BLaER1 (cell line): ENCODE measurements around the gene ITGA2B.
"Not testable (repeated sequence)": the region's sequence is repeated elsewhere in the genome, so short reads cannot be mapped to it uniquely, and the experiment has no call there.

ENCODE experiments used
- H3K27ac ChIP-seq: shearing (Covaris generic); formaldehyde crosslinking; 2 replicates; pipeline ENCODE4 v1.8.1; 2022
- H3K27me3 ChIP-seq: shearing (Covaris generic); formaldehyde crosslinking; 2 replicates; pipeline ENCODE4 v1.8.1; 2022
- H3K36me3 ChIP-seq: shearing (Covaris generic); formaldehyde crosslinking; 2 replicates; pipeline ENCODE4 v1.8.1; 2022
- H3K4me1 ChIP-seq: shearing (Covaris generic); formaldehyde crosslinking; 2 replicates; pipeline ENCODE4 v1.8.1; 2022
- H3K4me2 ChIP-seq: shearing (Covaris generic); formaldehyde crosslinking; 2 replicates; pipeline ENCODE4 v1.8.1; 2022
- H3K4me3 ChIP-seq: shearing (Covaris generic); formaldehyde crosslinking; 2 replicates; pipeline ENCODE4 v1.8.1; 2022
- H3K9ac ChIP-seq: shearing (Covaris generic); formaldehyde crosslinking; 2 replicates; pipeline ENCODE4 v1.8.1; 2022
- H3K9me3 ChIP-seq: shearing (Covaris generic); formaldehyde crosslinking; 2 replicates; pipeline ENCODE4 v1.8.1; 2022
- H4K20me1 ChIP-seq: shearing (Covaris generic); formaldehyde crosslinking; 2 replicates; pipeline ENCODE4 v1.8.1; 2022
- Cebpa-rat ChIP-seq: shearing (Covaris generic); IDR thresholded peaks from 2 replicates; pipeline ENCODE4 v1.8.1; 2022

The ITGA2B gene

GRCh38 chr17:44345454-44346026 is 43.9 kb downstream of the ITGA2B start:
- Histone ChIP-seq H3K27ac (peak overlapping the region; percentile 68), H3K27me3 (no peaks in the 10 kb centered on the region), H4K20me1 (peaks cover 30% of the 10 kb centered on the region), H3K4me1 (peaks cover 51% of the 10 kb centered on the region), H3K36me3 (peaks cover 15% of the 10 kb centered on the region), H3K4me3 (peak overlapping the region; percentile 88), H3K9ac (peak overlapping the region; percentile 83), H3K9me3 (no peaks in the 10 kb centered on the region), H3K4me2 (peak overlapping the region; percentile 92)
- no peak for TF ChIP-seq Cebpa-rat

- peak within 1 kb of the TSS; percentile 68 for H3K27ac ChIP-seq
- H3K4me2 ChIP-seq = peak within 1 kb of the TSS; percentile 92
- H3K36me3 ChIP-seq = peaks cover 10% of the 10 kb centered on the region
- peak within 1 kb of the TSS; percentile 88 for H3K4me3 ChIP-seq
- H4K20me1 ChIP-seq = peaks cover 27% of the 10 kb centered on the region
- peak within 1 kb of the TSS; percentile 83 for H3K9ac ChIP-seq
- H3K27me3 ChIP-seq = no peaks in the 10 kb centered on the region
- peaks cover 51% of the 10 kb centered on the region for H3K4me1 ChIP-seq
- TF ChIP-seq Cebpa-rat = no peak
- no peaks in the 10 kb centered on the region for H3K9me3 ChIP-seq
Observed at GRCh38 chr17:44344939-44345453, 44.5 kb downstream of the ITGA2B start, which contains the start of gene GRN. Gene GRN (plus strand): TSS chr17:44345302. CDS start chr17:44349165, 3,863 bp downstream.

- no peak for TF ChIP-seq Cebpa-rat
- peak overlapping the region; percentile 92 for H3K4me2 ChIP-seq
- H3K9ac ChIP-seq = no peak overlapping the region
- no peaks in the 10 kb centered on the region for H3K36me3 ChIP-seq
- no peak overlapping the region for H3K27ac ChIP-seq
- no peaks in the 10 kb centered on the region for H3K27me3 ChIP-seq
- H3K4me1 ChIP-seq = peaks cover 45% of the 10 kb centered on the region
- no peaks in the 10 kb centered on the region for H3K9me3 ChIP-seq
- peaks cover 15% of the 10 kb centered on the region for H4K20me1 ChIP-seq
- H3K4me3 ChIP-seq = no peak overlapping the region
Observed at GRCh38 chr17:44343510-44344209, 45.8 kb downstream of the ITGA2B start.

- not testable (repeated sequence) for H3K4me3 ChIP-seq
Observed at GRCh38 chr17:44340553-44340952, 48.9 kb downstream of the ITGA2B start.

GRCh38 chr17:44338702-44339101 is 50.7 kb downstream of the ITGA2B start:
- no peak overlapping the region for H3K4me3 ChIP-seq
- H3K27ac ChIP-seq = no peak overlapping the region
- H3K9me3 ChIP-seq = no peaks in the 10 kb centered on the region
- H3K4me2 ChIP-seq = peak overlapping the region; percentile 40
- H3K9ac ChIP-seq = no peak overlapping the region
- H3K27me3 ChIP-seq = no peaks in the 10 kb centered on the region
- TF ChIP-seq Cebpa-rat = no peak
- H3K36me3 ChIP-seq = no peaks in the 10 kb centered on the region
- no peaks in the 10 kb centered on the region for H4K20me1 ChIP-seq
- H3K4me1 ChIP-seq = peaks cover 20% of the 10 kb centered on the region

More at GRCh38 chr17:44340553-44340952, 48.9 kb downstream of the ITGA2B start:
- H3K27me3 ChIP-seq, H4K20me1 ChIP-seq, H3K9ac ChIP-seq, H3K4me2 ChIP-seq, H3K9me3 ChIP-seq, H3K27ac ChIP-seq, H3K36me3 ChIP-seq: not testable (repeated sequence)
- H3K4me1 ChIP-seq = peaks cover 18% of the 10 kb centered on the region

- Histone ChIP-seq H4K20me1 (no peaks in the 10 kb centered on the region), H3K36me3 (no peaks in the 10 kb centered on the region), H3K27ac (no peak overlapping the region), H3K4me2 (no peak overlapping the region), H3K9ac (no peak overlapping the region), H3K4me3 (no peak overlapping the region), H3K9me3 (no peaks in the 10 kb centered on the region), H3K27me3 (no peaks in the 10 kb centered on the region), H3K4me1 (peaks cover 27% of the 10 kb centered on the region)
- no peak for TF ChIP-seq Cebpa-rat
Observed at GRCh38 chr17:44335968-44336367, 53.5 kb downstream of the ITGA2B start.

- no peak for TF ChIP-seq Cebpa-rat
- peaks cover 29% of the 10 kb centered on the region for H3K4me1 ChIP-seq
- no peaks in the 10 kb centered on the region for H3K27me3 ChIP-seq
- H3K4me3 ChIP-seq = no peak overlapping the region
- H3K36me3 ChIP-seq = no peaks in the 10 kb centered on the region
- no peaks in the 10 kb centered on the region for H4K20me1 ChIP-seq
- no peaks in the 10 kb centered on the region for H3K9me3 ChIP-seq
- H3K27ac ChIP-seq = no peak overlapping the region
- no peak overlapping the region for H3K4me2 ChIP-seq
- H3K9ac ChIP-seq = no peak overlapping the region
Observed at GRCh38 chr17:44335564-44335963, 53.9 kb downstream of the ITGA2B start.

- Histone ChIP-seq H3K4me3 (no peak overlapping the region), H3K4me2 (0 out of 2 replicates have a peak overlapping the region, but pooled peaks have one; percentile 11), H3K27me3 (no peaks in the 10 kb centered on the region), H3K36me3 (no peaks in the 10 kb centered on the region), H3K27ac (no peak overlapping the region), H4K20me1 (no peaks in the 10 kb centered on the region), H3K9ac (no peak overlapping the region), H3K9me3 (no peaks in the 10 kb centered on the region), H3K4me1 (peaks cover 29% of the 10 kb centered on the region)
- no peak for TF ChIP-seq Cebpa-rat
Observed at GRCh38 chr17:44334727-44335126, 54.7 kb downstream of the ITGA2B start.

- Histone ChIP-seq H4K20me1 (no peaks in the 10 kb centered on the region), H3K9ac (no peak overlapping the region), H3K4me2 (0 out of 2 replicates have a peak overlapping the region, but pooled peaks have one; percentile 11), H3K36me3 (no peaks in the 10 kb centered on the region), H3K27ac (no peak overlapping the region), H3K9me3 (no peaks in the 10 kb centered on the region), H3K27me3 (no peaks in the 10 kb centered on the region), H3K4me1 (peaks cover 29% of the 10 kb centered on the region), H3K4me3 (no peak overlapping the region)
- no peak for TF ChIP-seq Cebpa-rat
Observed at GRCh38 chr17:44334315-44334714, 55.1 kb downstream of the ITGA2B start.

- H3K4me1 ChIP-seq = peaks cover 30% of the 10 kb centered on the region
- H3K36me3 ChIP-seq = no peaks in the 10 kb centered on the region
- H4K20me1 ChIP-seq = no peaks in the 10 kb centered on the region
- H3K4me2 ChIP-seq = no peak overlapping the region
- no peak overlapping the region for H3K9ac ChIP-seq
- no peaks in the 10 kb centered on the region for H3K9me3 ChIP-seq
- no peak overlapping the region for H3K27ac ChIP-seq
- H3K4me3 ChIP-seq = no peak overlapping the region
- TF ChIP-seq Cebpa-rat = no peak
- no peaks in the 10 kb centered on the region for H3K27me3 ChIP-seq
Observed at GRCh38 chr17:44333371-44333770, 56.1 kb downstream of the ITGA2B start.
